ENCODE results near the gene SERPINA4.

DNA sequence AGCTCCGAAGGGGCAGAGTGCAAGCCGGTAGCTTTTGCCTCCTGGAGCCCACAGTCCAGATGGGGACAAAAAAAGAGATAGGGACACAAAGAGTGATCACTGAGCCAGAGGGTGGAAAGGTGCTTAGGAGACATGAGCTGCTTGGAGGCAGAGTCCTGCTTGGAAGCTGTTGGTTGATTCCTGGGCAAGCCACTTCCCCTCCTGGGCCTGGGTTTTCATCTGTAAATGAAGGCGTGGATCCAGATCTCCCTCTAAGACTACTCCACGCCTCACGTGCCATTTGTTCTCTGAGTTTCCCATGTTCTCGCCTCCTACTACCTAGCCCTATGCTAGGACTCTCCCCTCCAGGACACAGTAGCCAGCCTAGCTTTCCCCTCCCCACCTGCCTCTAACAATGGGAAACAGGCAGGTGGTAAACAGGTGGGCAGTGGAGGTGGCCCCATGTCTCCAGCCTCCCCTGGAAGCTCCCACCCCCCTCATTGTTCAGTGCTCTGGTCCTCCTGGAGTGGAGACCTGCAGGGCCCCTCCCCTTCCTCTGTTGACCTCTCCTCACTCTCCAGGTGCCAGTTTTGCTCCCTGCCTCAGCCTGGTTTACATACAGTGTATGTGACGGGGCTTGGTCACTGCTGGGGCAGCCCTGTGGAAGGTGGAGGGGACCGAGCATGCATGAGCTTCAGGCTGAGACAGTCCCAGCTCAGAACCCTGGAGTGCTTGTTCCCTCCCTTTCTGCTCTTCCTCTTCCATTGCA is 54.8 kb downstream of the SERPINA4 start:
- TF ChIP-seq RAD21 (CRISPR knock-in tag; conservative IDR thresholded peaks at IDR 0.05 in 1 of 2, IDR thresholded peaks at IDR 0.05 in 1 of 2) (no peak), MAFF (IDR thresholded peaks at IDR 0.05; ENCODE audit: low read length) (no peak)
